Measurements from ENCODE around the gene SIM2.

The SIM2 gene

GRCh38 chr21:36732217-36732616, 33.3 kb downstream of the SIM2 start:
- Histone ChIP-seq H3K27ac (no peak overlapping the region), H3K9me3 (ENCODE audit: low read depth, low read length) (no peaks in the 10 kb centered on the region), H3K9ac (ENCODE audit: insufficient read length) (no peak overlapping the region), H3K4me3 (no peak overlapping the region), H3K36me3 (ENCODE audit: insufficient read depth, low read length) (no peaks in the 10 kb centered on the region)
- TF ChIP-seq POLR2AphosphoS5 (IDR thresholded peaks at IDR 0.05; ENCODE audit: borderline replicate concordance, low read depth, low read length) = no peak
- no peak for TF ChIP-seq FOXP2 (optimal IDR thresholded peaks at IDR 0.05; ENCODE audit: control extremely low read depth, extremely low read length, insufficient read depth)
- TF ChIP-seq EZH2 (IDR thresholded peaks at IDR 0.05) = no peak
- no peak for DNase-seq (ENCODE audit: low read depth, low spot score)

DNA sequence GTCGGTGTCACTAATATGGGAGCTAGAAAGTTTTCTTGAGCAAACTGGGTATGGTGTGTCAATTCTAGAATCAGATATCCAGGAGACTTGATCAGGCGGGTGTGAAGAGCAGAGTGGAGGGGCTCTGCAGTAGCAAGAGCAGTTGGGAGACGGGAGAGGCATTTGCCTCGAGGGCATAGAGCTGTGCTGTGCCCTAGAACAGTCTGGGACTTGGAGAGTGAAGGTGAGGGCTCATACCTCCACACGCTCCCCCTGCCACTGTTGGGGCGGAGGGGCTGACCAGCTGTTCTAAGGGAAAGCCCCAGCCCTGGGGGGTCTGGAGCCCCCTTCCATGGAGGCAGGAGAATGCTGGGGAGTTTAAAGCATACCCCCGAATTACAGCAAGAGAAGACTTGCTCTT, 33.8 kb downstream of the SIM2 start:
- H3K27ac ChIP-seq = no peak overlapping the region
- H3K4me3 ChIP-seq = no peak overlapping the region
- no peaks in the 10 kb centered on the region for H3K9me3 ChIP-seq (ENCODE audit: low read depth, low read length)
- no peak overlapping the region for H3K9ac ChIP-seq (ENCODE audit: insufficient read length)
- TF ChIP-seq FOXP2 (optimal IDR thresholded peaks at IDR 0.05; ENCODE audit: control extremely low read depth, extremely low read length, insufficient read depth) (no peak), EZH2 (IDR thresholded peaks at IDR 0.05) (no peak), POLR2AphosphoS5 (IDR thresholded peaks at IDR 0.05; ENCODE audit: borderline replicate concordance, low read depth, low read length) (no peak)
- no peak for DNase-seq (ENCODE audit: low read depth, low spot score)
- no peaks in the 10 kb centered on the region for H3K36me3 ChIP-seq (ENCODE audit: insufficient read depth, low read length)

DNA sequence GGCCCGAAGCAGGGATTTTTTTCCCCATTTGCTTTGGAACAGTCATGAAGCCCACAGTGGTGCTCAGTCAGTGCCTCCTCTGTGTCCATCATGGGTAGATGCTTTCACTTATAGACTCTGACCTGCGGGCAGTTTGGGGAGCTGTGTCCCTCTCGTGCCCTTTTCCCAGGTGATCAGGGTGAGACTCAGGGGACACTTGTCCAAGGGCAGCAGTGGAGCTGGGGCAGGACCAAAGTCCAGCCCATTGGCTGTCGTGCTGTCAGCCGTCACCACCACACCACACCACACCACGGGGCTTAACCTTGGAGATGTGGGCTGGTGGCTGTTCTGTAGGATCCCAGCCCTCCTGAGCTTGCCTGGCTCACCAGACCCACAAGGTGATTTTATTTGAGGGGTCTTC, 34.9 kb downstream of the SIM2 start:
- no peak for TF ChIP-seq EZH2 (IDR thresholded peaks at IDR 0.05)
- TF ChIP-seq POLR2AphosphoS5 (IDR thresholded peaks at IDR 0.05; ENCODE audit: borderline replicate concordance, low read depth, low read length) = no peak
- no peak for TF ChIP-seq FOXP2 (optimal IDR thresholded peaks at IDR 0.05; ENCODE audit: control extremely low read depth, extremely low read length, insufficient read depth)
- H3K36me3 ChIP-seq (ENCODE audit: insufficient read depth, low read length) = no peaks in the 10 kb centered on the region
- no peak overlapping the region for H3K4me3 ChIP-seq
- no peak overlapping the region for H3K9ac ChIP-seq (ENCODE audit: insufficient read length)
- no peaks in the 10 kb centered on the region for H3K9me3 ChIP-seq (ENCODE audit: low read depth, low read length)
- H3K27ac ChIP-seq = no peak overlapping the region
- DNase-seq (ENCODE audit: low read depth, low spot score) = no peak

GRCh38 chr21:36734367-36735200, 35.7 kb downstream of the SIM2 start:
- no peaks in the 10 kb centered on the region for H3K9me3 ChIP-seq (ENCODE audit: low read depth, low read length)
- TF ChIP-seq EZH2 (IDR thresholded peaks at IDR 0.05) (no peak), POLR2AphosphoS5 (IDR thresholded peaks at IDR 0.05; ENCODE audit: borderline replicate concordance, low read depth, low read length) (no peak), FOXP2 (optimal IDR thresholded peaks at IDR 0.05; ENCODE audit: control extremely low read depth, extremely low read length, insufficient read depth) (no peak)
- no peak overlapping the region for H3K4me3 ChIP-seq
- H3K36me3 ChIP-seq (ENCODE audit: insufficient read depth, low read length) = no peaks in the 10 kb centered on the region
- no peak for DNase-seq (ENCODE audit: low read depth, low spot score)
- no peak overlapping the region for H3K9ac ChIP-seq (ENCODE audit: insufficient read length)
- H3K27ac ChIP-seq = no peak overlapping the region

DNA sequence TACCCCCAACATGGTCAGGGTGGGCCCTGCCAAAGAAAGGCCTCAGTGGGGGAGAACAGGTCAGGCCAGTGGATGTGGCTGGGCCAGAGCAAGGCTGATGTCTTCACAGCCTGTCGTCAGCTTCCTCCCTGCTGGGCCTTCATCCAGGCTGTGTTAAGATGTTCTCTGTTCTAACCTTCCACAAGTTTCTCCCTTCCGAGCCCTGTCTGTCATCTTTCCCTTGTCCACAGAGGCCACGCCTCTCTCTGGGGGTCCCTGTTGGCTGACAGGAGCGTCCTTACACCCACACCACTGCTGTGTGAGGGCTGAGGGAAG, 36.2 kb downstream of the SIM2 start:
- Histone ChIP-seq H3K27ac (no peak overlapping the region), H3K4me3 (no peak overlapping the region), H3K9me3 (ENCODE audit: low read depth, low read length) (no peaks in the 10 kb centered on the region), H3K36me3 (ENCODE audit: insufficient read depth, low read length) (no peaks in the 10 kb centered on the region), H3K9ac (ENCODE audit: insufficient read length) (no peak overlapping the region)
- TF ChIP-seq POLR2AphosphoS5 (IDR thresholded peaks at IDR 0.05; ENCODE audit: borderline replicate concordance, low read depth, low read length) = no peak
- no peak for DNase-seq (ENCODE audit: low read depth, low spot score)

GRCh38 chr21:36735724-36736320, 36.9 kb downstream of the SIM2 start:
- H3K9me3 ChIP-seq (ENCODE audit: low read depth, low read length) = no peaks in the 10 kb centered on the region
- no peak overlapping the region for H3K9ac ChIP-seq (ENCODE audit: insufficient read length)
- no peaks in the 10 kb centered on the region for H3K36me3 ChIP-seq (ENCODE audit: insufficient read depth, low read length)
- no peak overlapping the region for H3K27ac ChIP-seq
- no peak for DNase-seq (ENCODE audit: low read depth, low spot score)
- H3K4me3 ChIP-seq = no peak overlapping the region
- TF ChIP-seq EZH2 (IDR thresholded peaks at IDR 0.05) (no peak), POLR2AphosphoS5 (IDR thresholded peaks at IDR 0.05; ENCODE audit: borderline replicate concordance, low read depth, low read length) (no peak)

GRCh38 chr21:36738489-36739126, 39.7 kb downstream of the SIM2 start:
- Histone ChIP-seq H3K9ac (ENCODE audit: insufficient read length) (no peak overlapping the region), H3K4me3 (no peak overlapping the region), H3K27ac (no peak overlapping the region), H3K36me3 (ENCODE audit: insufficient read depth, low read length) (no peaks in the 10 kb centered on the region), H3K9me3 (ENCODE audit: low read depth, low read length) (no peaks in the 10 kb centered on the region)
- TF ChIP-seq POLR2AphosphoS5 (IDR thresholded peaks at IDR 0.05; ENCODE audit: borderline replicate concordance, low read depth, low read length) (no peak), EZH2 (IDR thresholded peaks at IDR 0.05) (no peak), FOXP2 (optimal IDR thresholded peaks at IDR 0.05; ENCODE audit: control extremely low read depth, extremely low read length, insufficient read depth) (no peak)
- no peak for DNase-seq (ENCODE audit: low read depth, low spot score)

DNA sequence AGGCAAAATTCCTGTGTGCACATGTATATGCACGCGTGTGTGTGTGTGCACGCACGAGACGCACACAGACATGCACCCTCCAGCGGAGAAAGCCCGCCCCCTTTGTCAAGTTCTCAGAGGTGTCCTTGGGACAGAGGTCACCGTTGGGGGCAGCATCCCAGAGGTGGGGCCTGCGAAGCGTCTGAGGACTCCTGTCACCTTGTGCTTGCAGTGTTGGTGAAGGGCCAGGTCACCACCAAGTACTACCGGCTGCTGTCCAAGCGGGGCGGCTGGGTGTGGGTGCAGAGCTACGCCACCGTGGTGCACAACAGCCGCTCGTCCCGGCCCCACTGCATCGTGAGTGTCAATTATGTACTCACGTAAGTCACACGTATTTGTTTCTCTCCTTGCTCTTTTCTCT, 42.6 kb downstream of the SIM2 start:
- no peak for DNase-seq (ENCODE audit: low read depth, low spot score)
- Histone ChIP-seq H3K36me3 (ENCODE audit: insufficient read depth, low read length) (no peaks in the 10 kb centered on the region), H3K9ac (ENCODE audit: insufficient read length) (no peak overlapping the region), H3K9me3 (ENCODE audit: low read depth, low read length) (no peaks in the 10 kb centered on the region), H3K27ac (no peak overlapping the region), H3K4me3 (no peak overlapping the region)
- TF ChIP-seq POLR2AphosphoS5 (IDR thresholded peaks at IDR 0.05; ENCODE audit: borderline replicate concordance, low read depth, low read length) = no peak
- TF ChIP-seq FOXP2 (optimal IDR thresholded peaks at IDR 0.05; ENCODE audit: control extremely low read depth, extremely low read length, insufficient read depth) = no peak
- no peak for TF ChIP-seq EZH2 (IDR thresholded peaks at IDR 0.05)

All from SK-N-MC (cell line).